ENCODE measurements around the gene ZNG1F.
A peak's percentile ranks its signal among the peaks of the same experiment; 100 is the strongest.
"Not testable (repeated sequence)": the region's sequence is repeated elsewhere in the genome, so short reads cannot be mapped to it uniquely, and the experiment has no call there.

Gene ZNG1F

DNA sequence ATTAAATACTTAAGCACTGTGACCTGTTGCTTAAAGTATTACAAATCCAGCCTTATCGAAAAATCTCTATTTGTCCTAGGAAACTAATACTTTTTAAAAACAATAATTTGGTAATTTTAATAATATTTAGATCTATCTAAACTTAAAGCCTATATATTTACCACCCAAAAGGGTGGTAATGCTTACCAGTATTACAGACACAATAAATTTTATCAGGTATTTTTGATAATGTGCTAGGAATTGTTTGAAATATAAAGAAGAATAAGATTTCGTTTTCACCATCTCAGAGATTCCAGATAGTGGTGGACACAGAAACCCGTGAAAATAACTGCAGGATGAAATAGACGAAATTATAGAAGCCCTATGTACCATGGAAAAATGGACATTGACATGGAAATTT is 68.4 kb downstream of the ZNG1F start:
- not testable (repeated sequence) for DNase-seq

GRCh38 chr9:41119719-41120118 is 69.4 kb downstream of the ZNG1F start:
- not testable (repeated sequence) for DNase-seq

GRCh38 chr9:41119311-41119710 is 69.8 kb downstream of the ZNG1F start:
- not testable (repeated sequence) for DNase-seq

DNA sequence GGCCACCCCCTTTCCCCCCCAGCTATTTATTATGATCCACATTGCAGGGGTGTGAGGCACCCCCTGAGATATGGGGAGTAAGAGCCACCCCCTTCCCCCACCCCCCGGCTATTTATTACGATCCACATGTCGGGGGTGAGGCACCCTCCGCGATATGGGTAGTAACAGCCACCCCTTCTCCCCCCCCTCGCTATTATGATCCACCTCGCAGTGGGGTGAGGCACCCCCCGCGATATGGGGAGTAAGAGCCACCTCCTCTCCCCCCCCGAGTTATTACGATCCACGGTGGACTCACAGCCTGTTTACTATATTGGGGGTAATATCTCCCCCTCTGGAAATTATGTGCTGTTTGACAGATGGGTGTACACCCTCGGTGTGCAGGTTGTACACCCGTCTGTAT is 75.8 kb downstream of the ZNG1F start:
- not testable (repeated sequence) for DNase-seq

- DNase-seq, result not testable (repeated sequence)
These were observed 77.7 kb downstream of the ZNG1F start for GRCh38 chr9:41111414-41111813.

DNA sequence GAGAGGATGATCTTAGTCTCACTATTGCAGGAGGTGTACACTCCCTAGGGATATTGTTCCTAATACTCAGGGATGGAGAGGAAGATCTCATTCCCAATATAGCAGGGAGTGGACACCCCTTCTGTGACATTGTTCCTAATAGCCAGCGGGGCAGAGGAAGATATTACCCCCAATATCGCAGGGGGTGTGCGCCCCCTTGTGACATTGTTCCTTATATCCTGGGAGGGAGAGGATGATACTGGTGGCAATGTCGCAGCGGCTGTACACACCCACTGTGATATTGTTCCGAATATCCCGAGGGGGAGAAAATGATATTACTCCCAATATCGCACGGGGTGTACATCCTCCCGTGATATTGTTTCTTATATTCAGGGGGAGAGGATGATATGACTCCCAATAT is 78.2 kb downstream of the ZNG1F start:
- DNase-seq, result peak; percentile 21

DNA sequence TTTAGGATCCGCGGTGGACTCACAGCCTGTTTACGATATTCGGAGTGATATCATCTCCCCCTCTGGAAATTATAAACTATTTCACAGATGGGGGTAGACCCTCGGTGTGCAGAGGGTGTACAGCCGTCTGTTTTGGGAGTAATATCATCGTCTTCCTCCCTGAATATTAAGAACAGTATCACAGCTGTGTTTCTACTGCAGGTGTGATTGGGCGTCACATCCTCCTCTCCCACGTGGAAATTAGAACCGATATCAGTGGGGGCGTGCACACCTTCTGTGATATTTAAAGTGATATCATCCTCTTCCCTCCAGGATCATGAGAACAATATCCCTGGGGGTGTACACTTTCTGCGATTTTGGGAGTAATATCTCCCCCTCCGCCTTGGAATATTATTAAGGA is 79.9 kb downstream of the ZNG1F start:
- DNase-seq, result not testable (repeated sequence)

GRCh38 chr9:41108816-41109215 is 80.3 kb downstream of the ZNG1F start:
- DNase-seq, result not testable (repeated sequence)

DNA sequence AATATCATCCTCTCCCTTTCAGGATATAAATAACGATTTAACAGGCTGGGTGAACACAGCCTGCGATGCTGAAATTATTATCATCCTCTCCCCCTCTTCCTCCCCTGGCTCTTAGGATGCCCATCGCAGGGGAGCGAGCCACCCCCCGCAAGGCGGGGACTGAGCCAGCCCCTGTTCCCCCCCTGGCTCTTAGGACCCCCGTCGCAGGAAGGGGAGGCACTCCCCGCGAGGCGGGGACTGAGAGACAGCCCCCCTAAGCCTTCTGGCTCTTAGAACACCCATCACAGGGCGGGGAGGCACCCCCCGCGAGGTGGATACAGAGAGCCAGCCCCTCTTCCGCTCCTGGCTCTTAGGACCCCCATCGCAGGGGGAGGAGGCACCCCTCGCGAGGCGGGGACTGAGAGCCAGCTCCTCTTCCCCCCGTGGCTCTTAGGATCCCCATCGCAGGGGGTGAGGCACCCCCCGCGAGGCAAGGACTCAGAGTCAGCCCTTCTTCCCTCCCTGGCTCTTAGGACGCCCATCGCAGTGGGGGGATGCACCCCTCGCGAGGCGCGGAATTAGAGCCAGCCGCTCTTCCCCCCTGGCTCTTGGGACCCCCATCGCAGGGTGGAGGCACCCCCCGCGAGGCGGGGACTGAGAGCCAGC is 82.5 kb downstream of the ZNG1F start:
- not testable (repeated sequence) for DNase-seq

- not testable (repeated sequence) for DNase-seq
These were observed 83.4 kb downstream of the ZNG1F start for GRCh38 chr9:41105557-41106253.

GRCh38 chr9:41104542-41104941 is 84.6 kb downstream of the ZNG1F start:
- not testable (repeated sequence) for DNase-seq

DNA sequence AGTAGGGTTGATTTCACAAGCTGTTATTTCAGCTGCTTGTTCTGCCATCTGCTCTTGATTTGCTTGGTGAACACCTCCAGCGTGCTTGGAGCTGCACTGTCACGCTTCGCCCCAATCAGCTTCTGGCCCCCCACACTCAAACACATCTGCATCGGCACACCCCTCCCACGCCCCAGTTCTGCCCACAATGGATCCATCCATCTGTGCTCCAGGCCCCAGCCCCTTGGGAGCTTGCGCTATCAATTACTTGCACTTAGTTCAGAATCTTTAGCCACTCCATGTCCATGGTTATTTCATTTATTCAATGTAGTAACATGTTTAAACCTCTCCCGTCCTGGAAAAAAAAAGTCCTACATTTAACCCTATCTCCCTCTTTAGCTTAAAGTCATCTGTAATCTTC is 88.6 kb downstream of the ZNG1F start:
- not testable (repeated sequence) for DNase-seq

DNA sequence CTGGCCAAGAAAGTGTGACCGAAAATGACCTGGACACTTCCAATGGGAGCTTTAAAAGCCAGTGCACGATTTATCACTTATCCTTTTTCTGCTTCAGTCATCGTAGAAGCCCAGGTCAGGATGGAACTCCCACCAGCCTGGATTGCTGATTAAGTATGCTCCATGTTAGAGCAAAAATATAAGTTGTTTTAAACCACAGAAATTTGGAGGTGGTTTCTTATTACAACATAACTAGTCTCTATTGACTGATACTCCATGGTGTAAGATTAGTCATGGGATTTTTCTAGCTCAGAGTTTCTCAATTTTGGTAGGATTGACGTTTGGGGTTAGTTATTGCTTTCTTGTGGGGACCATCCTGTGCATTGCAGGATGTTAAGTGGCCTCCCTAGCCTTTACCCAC is 90.4 kb downstream of the ZNG1F start:
- not testable (repeated sequence) for DNase-seq

DNA sequence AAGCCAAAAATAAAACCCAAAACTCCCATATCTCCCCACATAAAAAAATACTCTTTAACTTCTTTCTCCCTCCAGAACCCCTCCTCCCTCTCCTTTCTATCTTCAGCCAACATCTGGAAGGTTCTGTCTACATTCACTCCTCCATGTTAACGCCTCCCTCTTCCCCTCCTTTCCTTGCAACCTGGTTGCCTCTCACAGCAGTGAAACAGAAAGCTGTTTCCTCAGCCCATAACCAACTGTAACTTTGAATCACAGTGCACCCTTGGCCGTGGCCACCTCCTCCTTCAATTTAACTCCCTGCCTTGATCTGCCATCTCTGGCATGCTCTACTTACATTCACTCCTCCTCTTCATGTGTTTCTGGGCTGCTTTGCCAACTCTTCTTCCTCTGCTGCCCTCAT is 94.1 kb downstream of the ZNG1F start:
- DNase-seq, result not testable (repeated sequence)

DNA sequence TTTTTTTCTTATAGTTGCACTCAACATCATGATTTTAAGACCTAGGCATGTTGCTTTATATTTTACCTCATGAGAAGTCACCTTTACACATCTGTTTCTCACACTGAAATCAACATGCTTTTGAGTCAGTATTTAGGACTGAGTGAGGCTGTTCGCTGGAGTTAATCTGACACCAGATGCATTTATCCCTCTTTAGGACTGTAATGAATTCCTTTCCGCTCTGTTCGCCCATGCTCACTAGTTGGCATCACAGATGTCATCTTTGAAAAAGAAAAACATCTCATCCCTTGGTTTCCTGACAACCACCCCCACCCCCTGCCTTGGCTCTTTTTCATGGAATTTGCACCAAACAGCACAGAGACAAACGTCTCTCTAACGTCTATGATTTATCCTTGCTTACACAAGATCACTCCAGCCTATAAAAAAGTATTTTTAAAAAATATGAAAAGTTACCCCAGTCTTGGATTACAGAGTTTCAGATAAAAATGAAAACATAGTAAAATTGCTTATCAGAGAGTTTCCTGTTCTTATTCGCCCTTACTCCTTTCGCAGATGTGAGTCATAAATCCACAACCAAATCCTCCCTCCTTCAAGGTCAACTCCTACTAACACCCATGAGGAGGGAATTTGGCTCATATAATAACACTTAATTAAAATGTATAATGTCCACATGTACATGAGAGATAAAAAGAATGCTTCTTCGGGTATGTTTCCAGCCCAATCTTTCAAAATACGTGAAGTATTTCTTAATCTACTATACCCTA is 94.9 kb downstream of the ZNG1F start:
- DNase-seq, result not testable (repeated sequence)

GRCh38 chr9:41090922-41091321 is 98.2 kb downstream of the ZNG1F start:
- not testable (repeated sequence) for DNase-seq

GRCh38 chr9:41090386-41090785 is 98.7 kb downstream of the ZNG1F start:
- DNase-seq, result not testable (repeated sequence)

DNA sequence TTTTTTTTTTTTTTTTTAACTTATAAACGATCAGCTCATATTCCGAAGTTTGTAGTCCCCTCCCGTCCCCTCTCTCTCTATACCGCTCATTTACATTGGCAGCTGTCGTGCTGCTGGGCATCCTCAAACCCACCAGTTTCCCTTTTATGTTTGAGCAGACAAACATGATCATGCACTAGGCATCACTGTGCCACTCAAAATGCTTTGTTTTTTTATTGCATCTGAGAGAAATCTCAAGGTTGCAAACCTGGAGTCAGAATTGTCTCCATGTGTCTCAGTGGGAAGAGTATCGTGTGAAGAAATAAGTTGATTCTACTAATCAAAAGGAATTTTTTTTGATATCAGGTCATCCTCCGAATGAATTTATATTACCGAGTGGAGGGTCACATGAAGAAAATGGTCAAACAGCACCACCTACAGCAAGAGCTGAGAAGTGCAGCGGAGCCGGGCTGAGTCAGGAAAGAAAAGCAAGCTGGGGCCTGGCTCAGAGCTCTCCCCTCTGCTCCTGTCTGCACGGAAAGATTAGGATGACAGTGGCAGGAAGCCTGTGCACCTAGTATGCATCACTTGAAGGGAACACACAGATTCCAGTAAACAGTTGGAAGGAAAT is 100.6 kb downstream of the ZNG1F start:
- not testable (repeated sequence) for DNase-seq

DNA sequence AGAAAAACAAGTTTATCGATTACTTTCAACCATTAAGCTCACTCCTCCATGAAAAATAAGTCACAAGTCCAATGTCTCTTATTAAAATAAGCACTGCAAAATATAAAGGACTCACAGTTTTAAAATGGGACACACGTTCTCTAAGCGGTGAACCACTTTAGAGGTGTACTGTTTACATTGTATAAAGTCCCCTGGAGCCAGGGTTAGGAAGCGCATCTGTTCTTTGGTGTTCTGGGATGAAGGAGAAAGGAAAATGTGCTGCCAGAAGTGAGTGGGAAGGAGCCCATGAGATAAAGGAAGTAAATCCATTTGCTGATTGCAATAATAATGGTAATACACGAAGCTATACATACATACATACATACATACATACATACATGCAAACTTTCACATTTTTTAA is 101.2 kb downstream of the ZNG1F start:
- not testable (repeated sequence) for DNase-seq

- not testable (repeated sequence) for DNase-seq
These were observed 101.8 kb downstream of the ZNG1F start for GRCh38 chr9:41087157-41087780.

- DNase-seq, result not testable (repeated sequence)
These were observed 102.4 kb downstream of the ZNG1F start for GRCh38 chr9:41086685-41087084.

DNA sequence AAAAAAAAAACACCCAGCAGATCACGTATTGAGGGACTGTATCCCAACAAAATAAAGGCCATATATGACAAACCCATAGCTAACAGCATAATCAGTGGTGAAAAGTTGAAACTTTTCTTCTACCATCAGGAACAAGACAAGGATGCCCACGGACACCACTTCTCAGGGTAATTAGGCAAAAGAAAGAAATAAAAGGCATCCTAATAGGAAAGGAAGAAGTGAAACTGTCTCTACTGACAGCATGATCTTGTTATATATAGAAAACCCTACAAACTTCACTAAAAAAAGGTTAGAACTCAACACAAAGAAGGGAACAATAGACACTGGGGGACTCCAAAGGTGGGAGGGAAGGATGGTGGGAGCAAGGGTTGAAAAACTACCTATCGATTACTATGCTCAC is 102.9 kb downstream of the ZNG1F start:
- not testable (repeated sequence) for DNase-seq

- DNase-seq, result not testable (repeated sequence)
These were observed 106.8 kb downstream of the ZNG1F start for GRCh38 chr9:41082358-41082757.
